ENCODE measurements around the gene FOXP1.

- TF ChIP-seq CTCF (IDR thresholded peaks at IDR 0.05) (no peak), POLR2A (IDR thresholded peaks at IDR 0.05) (no peak)
Observed at GRCh38 chr3:71466483-71466882, 117.0 kb downstream of the FOXP1 start.
